Naive thymus-derived CD8-positive, alpha-beta T cell (primary cell): ENCODE data around the gene PRG3. TPM values are rescaled to one million over a fixed set of nuclear protein-coding genes. Genes with fewer than 3 reads are reported as not detected.
A peak's percentile ranks its signal among the peaks of the same experiment; 100 is the strongest.

Experiments used
- ATAC-seq, 2 donors: fragments of 150-1000 bp; cut with Tn5 transposase in 1 of 2; sonication (Bioruptor Pico), chemical (Tn5 transposase) in 1 of 2; 1 replicate in 1 of 2; 2 replicates in 1 of 2; pipeline ENCODE4 v1.10.0; 2021; ENCODE audit warnings: mild to moderate bottlenecking in 2 of 2, moderate library complexity in 2 of 2
- POLR2A ChIA-PET: fragments of 350-600 bp; sonication (Branson Sonifier 250); formaldehyde crosslinking; loops from one replicate; lab custom pipeline; 2021; ENCODE audit warnings: antibody characterized with exemption; lab: Charles Lee
- DNase-seq, 10 donors: peaks; one replicate each; pipeline versions ENCODE4 v3.0.0 to v3.0.0-alpha.2; 2020 to 2022
- H3K27ac Mint-ChIP-seq, 10 donors: one replicate each; pipeline ENCODE4 v1.8.0; 2020 to 2022; ENCODE audit warnings: mild to moderate bottlenecking in 10 of 10, mixed read lengths in 10 of 10, moderate library complexity in 4 of 10, inconsistent platforms in 1 of 10
- H3K27me3 Mint-ChIP-seq, 5 donors: one replicate each; pipeline ENCODE4 v1.8.0; 2021 to 2022; ENCODE audit warnings: mixed read lengths in 5 of 5
- H3K36me3 Mint-ChIP-seq, 3 donors: one replicate each; pipeline ENCODE4 v1.8.0; 2020 to 2022; ENCODE audit warnings: mixed read lengths in 3 of 3, mild to moderate bottlenecking in 2 of 3, inconsistent platforms in 1 of 3
- H3K4me1 Mint-ChIP-seq, 4 donors: one replicate each; pipeline ENCODE4 v1.8.0; 2021 to 2022; ENCODE audit warnings: mixed read lengths in 4 of 4
- H3K4me3 Mint-ChIP-seq, 10 donors: one replicate each; pipeline ENCODE4 v1.8.0; 2020 to 2022; ENCODE audit warnings: mild to moderate bottlenecking in 10 of 10, mixed read lengths in 10 of 10, moderate library complexity in 6 of 10, inconsistent platforms in 1 of 10
- H3K9me3 Mint-ChIP-seq, 9 donors: one replicate each; pipeline ENCODE4 v1.8.0; 2020 to 2022; ENCODE audit warnings: mixed read lengths in 9 of 9, mild to moderate bottlenecking in 3 of 9, inconsistent platforms in 1 of 9, moderate library complexity in 1 of 9
- polyA plus RNA-seq, 3 donors: library from polyadenylated mRNA; unstranded; fragments of 300-500 nt; fragmentation: Illumina TruSeq; gene quantifications; one replicate each; pipeline ENCODE4 v1.2.3, GENCODE V29; 2021
- total RNA-seq, 8 experiments: library from RNA in 2 of 8; stranded (reverse) in 2 of 8; gene quantifications; one replicate each; pipeline ENCODE4 v1.2.3 and lab custom pipeline; 2021 to 2026

The PRG3 gene, protein sequence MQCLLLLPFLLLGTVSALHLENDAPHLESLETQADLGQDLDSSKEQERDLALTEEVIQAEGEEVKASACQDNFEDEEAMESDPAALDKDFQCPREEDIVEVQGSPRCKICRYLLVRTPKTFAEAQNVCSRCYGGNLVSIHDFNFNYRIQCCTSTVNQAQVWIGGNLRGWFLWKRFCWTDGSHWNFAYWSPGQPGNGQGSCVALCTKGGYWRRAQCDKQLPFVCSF
- not detected for total RNA-seq
- polyA plus RNA-seq = not detected
- 0 to 0.17 (median 0) reads per million in 6 experiments for total RNA-seq (lab: John Stamatoyannopoulos, UW)

DNA sequence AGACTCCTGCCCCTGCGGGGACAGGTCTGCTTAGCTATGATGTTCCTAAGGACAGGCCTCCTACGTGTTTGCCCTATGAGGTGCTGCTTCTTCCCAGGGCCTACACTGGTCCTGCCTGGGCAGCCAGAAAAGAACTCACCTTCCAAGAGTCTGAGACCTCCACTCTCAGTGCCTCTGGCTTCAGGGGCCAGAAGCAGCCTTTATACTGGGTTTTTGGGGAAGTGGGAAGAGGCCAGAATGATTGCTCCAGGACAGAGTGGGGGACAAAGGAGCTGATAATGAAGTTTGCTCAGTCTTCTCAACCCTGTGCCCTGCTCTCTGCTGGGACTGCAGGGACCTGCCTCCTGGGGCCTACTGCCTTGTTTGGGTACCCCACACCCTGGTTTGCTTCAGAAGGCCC, at the start of gene PRG3:
Gene PRG3, minus strand, starts transcription at position 176 of the 400 bp plus-strand sequence. CDS start 442 bp downstream, outside the sequence.
- peak within 1 kb of the TSS in 1 of 10 donors; percentile 59 for H3K27ac Mint-ChIP-seq
- peaks cover 6 to 40% (median 15%) of the 10 kb centered on the region in 5 donors for H3K27me3 Mint-ChIP-seq
- ATAC-seq (no peak), DNase-seq (no peak)
- H3K9me3 Mint-ChIP-seq = peaks cover 0 to 2% (median 0%) of the 10 kb centered on the region in 9 donors
- H3K4me1 Mint-ChIP-seq = no peaks in the 10 kb centered on the region
- H3K4me3 Mint-ChIP-seq = no peak within 1 kb of the TSS
- H3K36me3 Mint-ChIP-seq = no peaks in the 10 kb centered on the region
- POLR2A ChIA-PET = no interaction called here

DNA sequence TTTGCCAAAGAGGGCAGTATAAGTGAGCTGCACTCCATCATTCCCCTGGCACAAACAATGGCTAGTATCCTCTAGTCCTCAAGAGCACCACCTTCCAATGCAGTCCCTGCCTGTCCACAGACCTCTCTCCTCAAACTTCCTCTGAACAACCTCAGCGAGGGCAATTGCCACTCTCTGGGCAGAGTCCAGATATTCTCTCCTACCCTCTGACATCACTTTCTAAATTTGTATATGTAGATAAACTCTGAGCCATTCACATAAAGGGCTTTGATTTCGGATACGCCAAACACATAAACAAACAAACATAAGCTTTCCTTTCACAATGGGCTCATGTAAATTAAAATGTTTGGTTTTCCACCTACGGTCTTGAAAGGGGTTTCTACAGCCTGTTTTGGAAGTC, 49.0 kb upstream of the PRG3 start:
- H3K27me3 Mint-ChIP-seq = no peaks in the 10 kb centered on the region
- H3K4me3 Mint-ChIP-seq = peak overlapping the region in 1 of 10 donors; percentile 34
- POLR2A ChIA-PET = no interaction called here
- peak overlapping the region in 2 of 10 donors; percentile 41 to 56 for H3K27ac Mint-ChIP-seq
- no peaks in the 10 kb centered on the region for H3K36me3 Mint-ChIP-seq
- no peak for DNase-seq
- peaks cover 10 to 29% (median 28%) of the 10 kb centered on the region in 4 donors for H3K4me1 Mint-ChIP-seq
- no peak for ATAC-seq
- H3K9me3 Mint-ChIP-seq = no peaks in the 10 kb centered on the region

DNA sequence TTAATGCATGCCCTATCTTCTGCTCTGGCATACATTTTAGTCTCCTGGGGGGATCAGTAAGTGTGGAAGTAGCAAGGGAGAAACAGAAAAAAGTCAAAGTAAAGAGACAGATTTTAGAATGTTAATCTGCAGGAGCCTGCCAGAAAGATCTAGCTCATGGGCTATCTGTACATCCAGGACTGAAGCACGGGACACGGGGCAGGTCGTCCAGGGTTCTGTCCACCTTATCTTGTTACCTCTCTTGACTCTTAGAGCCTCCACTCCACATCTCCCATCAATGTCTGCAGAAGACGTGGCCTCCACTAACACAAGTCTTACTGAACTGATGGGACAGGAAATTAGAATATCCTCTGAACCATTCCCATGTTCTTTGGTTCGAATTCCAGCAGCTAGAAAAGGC, 47.7 kb upstream of the PRG3 start:
- H3K4me1 Mint-ChIP-seq = peaks cover 17 to 42% (median 41%) of the 10 kb centered on the region in 4 donors

DNA sequence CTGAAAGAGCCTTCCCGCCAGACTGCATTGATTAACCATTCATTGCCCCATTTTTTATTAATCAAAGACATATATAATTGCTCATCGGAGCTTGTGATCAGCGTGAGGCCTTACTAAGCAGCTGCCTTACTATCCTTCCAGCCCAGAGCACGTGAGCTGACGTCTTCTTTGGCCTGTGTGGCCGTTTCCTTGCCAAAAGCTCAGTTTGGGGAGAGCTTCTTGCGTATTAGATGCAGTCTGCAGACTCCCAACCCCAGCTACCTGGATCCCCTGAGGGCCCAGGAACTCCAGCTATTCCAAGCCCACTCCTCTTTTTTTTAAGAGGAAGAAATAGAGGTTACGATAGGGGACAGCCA, 46.8 kb upstream of the PRG3 start:
- Mint-ChIP-seq H3K4me1 (peaks cover 19 to 51% (median 46%) of the 10 kb centered on the region in 4 donors), H3K27ac (peak overlapping the region in 9 of 10 donors; percentile 86 to 96 (median 93)), H3K27me3 (no peaks in the 10 kb centered on the region), H3K9me3 (no peaks in the 10 kb centered on the region), H3K36me3 (peaks cover 0 to 8% (median 0%) of the 10 kb centered on the region in 3 donors), H3K4me3 (peak overlapping the region; percentile 80 to 92 (median 88))
- DNase-seq = no peak
- no peak for ATAC-seq
- POLR2A ChIA-PET = no interaction called here

More for the DNA sequence above, 47.7 kb upstream of the PRG3 start:
- no peak for ATAC-seq
- H3K27me3 Mint-ChIP-seq = no peaks in the 10 kb centered on the region
- H3K36me3 Mint-ChIP-seq = peaks cover 0 to 1% (median 0%) of the 10 kb centered on the region in 3 donors
- DNase-seq = no peak
- no peak overlapping the region for H3K4me3 Mint-ChIP-seq
- POLR2A ChIA-PET = no interaction called here
- H3K9me3 Mint-ChIP-seq = no peaks in the 10 kb centered on the region
- no peak overlapping the region for H3K27ac Mint-ChIP-seq

DNA sequence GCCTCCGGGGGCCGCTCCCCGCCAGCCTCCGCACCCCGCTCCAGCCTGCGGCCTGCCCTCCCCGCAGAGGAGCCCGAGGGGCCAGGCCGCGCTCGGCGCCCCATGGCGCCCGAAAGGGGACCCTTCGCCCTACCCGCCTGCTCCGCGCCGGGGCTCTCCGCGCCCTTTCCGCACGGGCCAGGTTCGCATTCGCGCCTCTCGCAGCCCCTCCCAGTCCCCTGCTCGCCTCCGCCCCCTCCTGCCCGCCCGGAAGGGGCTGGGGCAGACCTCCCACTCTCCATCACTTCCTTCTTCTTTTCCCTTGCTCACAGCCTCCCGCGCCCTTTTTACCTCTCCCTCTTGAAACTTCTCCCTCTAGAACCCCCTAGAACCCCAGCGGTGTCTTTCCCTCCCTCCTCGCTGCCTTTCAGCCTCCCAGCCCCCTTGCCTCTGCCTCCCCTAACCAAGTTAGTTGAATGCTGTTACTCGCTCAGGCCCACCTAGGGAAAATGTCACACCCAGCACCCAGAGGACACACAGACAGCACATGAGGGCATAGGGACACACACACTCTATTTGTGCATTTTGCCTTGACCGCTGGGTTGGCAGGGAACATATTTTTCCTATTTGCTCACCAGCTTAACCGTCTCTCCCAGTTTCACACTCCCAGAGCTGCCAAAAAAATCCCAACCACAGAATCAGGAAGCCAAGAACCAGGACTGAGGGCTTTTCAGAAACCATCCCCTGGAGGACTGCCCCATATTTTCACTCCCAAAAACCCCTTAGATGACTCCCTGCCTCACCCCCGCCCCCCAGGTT, 46.2 kb upstream of the PRG3 start, which contains the start of gene SLC43A3:
Gene SLC43A3, minus strand, starts transcription at position 193 of the 798 bp plus-strand sequence. CDS start 949 bp downstream, outside the sequence.
- Mint-ChIP-seq H3K4me3 (peak within 1 kb of the TSS; percentile 80 to 92 (median 88)), H3K4me1 (peaks cover 20 to 54% (median 50%) of the 10 kb centered on the region in 4 donors), H3K36me3 (peaks cover 0 to 12% (median 0%) of the 10 kb centered on the region in 3 donors), H3K9me3 (no peaks in the 10 kb centered on the region), H3K27me3 (no peaks in the 10 kb centered on the region), H3K27ac (peak within 1 kb of the TSS; percentile 86 to 96 (median 92))
- DNase-seq = peak; percentile 20 to 75 (median 46)
- POLR2A ChIA-PET = interaction anchor here (0.6 to 1.2 kb wide), 2 partner anchors 78 to 92 kb away, joined by 3 to 4 read pairs; partner anchors contain the start of gene SSRP1
- peak; percentile 35 to 60 for ATAC-seq

DNA sequence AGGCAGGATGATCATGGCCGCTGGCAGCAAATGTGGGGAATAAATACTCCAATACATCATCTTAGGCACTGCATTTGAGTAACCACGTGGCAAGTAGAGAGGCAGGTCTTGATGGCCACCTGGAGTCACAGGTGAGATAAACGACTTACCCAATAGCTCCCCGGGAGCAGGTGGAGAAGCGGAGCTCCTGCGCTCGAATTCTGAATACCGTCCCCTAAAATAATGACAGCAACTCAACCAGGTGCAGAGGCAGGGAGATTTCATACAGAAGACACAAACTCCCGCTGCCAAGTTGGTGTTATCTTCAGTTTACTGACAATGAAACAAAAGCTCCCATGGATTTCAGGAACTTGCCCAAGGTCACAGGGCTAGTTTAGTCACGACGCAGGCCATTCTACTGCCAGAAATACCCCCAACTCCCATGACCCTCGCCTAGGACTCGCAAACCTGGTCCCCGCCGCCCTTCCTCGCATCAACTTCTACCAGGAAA, 45.5 kb upstream of the PRG3 start:
- Mint-ChIP-seq H3K27ac (peak overlapping the region; percentile 81 to 96 (median 90)), H3K4me3 (peak overlapping the region; percentile 80 to 92 (median 88)), H3K9me3 (no peaks in the 10 kb centered on the region), H3K4me1 (peaks cover 20 to 55% (median 54%) of the 10 kb centered on the region in 4 donors), H3K36me3 (peaks cover 0 to 15% (median 4%) of the 10 kb centered on the region in 3 donors), H3K27me3 (no peaks in the 10 kb centered on the region)
- POLR2A ChIA-PET = interaction anchor here (0.6 to 1.2 kb wide), 2 partner anchors 77 to 91 kb away, joined by 3 to 4 read pairs; partner anchors contain the start of gene SSRP1
- ATAC-seq (no peak), DNase-seq (peak in 1 of 10 donors; percentile 1)

DNA sequence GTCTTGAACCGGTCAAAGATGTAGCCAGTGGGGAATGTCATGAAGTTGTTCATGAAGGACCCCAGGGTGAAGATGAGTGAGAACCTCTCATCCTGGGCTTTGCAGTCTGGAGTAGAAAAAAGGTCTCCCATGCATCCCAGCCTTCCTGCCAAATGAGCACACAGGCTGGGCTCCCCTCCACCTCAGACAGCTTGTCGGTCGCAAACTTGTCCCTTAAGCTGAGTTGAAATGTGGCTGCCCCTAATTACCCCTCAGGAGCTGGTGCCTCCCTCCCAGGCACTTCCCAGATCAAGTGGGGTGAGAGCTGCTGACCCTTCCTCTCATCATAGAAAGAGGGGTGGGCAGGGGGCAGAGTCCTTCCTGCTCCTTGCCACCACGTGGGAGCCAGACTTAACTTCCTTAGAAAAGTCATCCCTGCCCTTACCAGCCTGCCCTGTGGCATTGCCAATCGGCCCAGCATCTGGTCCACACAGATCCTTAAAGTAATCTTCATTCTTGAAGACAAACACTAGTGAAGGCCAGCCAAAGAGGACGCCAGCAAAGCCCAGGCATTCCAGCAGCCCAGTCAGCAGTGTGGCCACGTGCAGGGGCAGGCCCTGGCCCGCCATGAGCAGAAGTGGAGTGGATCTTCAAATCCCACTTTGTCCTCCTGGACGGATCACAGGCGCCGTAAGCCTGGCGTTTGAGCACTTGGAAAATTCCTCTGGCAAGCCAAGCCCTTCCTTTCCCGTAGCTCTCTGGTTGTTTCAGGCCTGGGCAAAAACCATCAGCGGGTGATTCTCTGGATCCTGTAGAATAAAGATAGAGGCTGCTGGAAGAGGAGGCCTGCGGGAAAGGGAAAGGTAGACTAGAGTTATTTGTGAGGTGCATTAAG, 44.9 kb upstream of the PRG3 start:
- ATAC-seq = no peak
- Mint-ChIP-seq H3K4me1 (peaks cover 20 to 55% (median 54%) of the 10 kb centered on the region in 4 donors), H3K27me3 (no peaks in the 10 kb centered on the region), H3K36me3 (peaks cover 0 to 17% (median 4%) of the 10 kb centered on the region in 3 donors), H3K4me3 (peak overlapping the region; percentile 80 to 92 (median 88)), H3K9me3 (no peaks in the 10 kb centered on the region), H3K27ac (peak overlapping the region; percentile 81 to 97 (median 93))
- no peak for DNase-seq
- POLR2A ChIA-PET = interaction anchor here (0.6 to 1.2 kb wide), 2 partner anchors 89 to 91 kb away, joined by 4 to 5 read pairs; partner anchors contain the start of gene SSRP1

DNA sequence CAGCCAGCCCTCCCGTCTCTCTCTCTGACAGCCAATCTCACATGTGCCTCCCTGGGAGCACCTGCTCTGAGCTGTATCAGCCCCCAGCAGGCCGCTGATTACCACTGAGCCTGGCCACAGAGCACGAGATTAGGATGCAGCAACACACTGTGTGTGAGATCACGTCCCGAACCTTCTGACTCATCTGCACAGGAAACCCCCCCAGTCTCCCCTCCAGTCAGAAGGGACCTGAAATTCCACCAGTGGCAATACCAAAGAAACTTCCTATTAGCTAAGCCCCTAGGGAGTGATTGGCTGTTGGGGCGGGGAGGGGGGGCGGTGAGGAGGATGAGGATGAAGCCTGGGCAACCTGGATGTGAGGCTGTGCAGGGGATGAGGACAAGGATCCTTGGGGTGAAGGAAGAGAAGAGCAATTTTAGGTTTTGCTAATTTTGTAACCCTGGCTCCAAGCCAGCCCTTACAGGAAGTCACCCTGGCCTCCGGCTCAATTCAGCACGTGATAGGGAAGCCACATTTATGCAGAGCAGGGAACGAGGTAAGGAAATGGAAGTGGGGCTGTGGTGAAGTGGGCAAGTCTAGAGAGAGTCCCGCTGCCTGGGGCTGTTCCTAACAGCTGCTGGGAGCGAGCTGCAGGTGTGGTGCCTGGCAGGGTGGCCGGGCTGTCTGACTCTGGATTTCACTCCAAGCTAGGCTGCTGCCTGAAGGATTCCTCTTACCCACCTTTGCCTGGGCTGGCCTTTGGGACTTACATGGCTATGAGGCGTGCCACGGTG, 44.0 kb upstream of the PRG3 start:
- Mint-ChIP-seq H3K9me3 (no peaks in the 10 kb centered on the region), H3K27ac (peak overlapping the region; percentile 82 to 97 (median 93)), H3K4me3 (peak overlapping the region; percentile 61 to 88 (median 84)), H3K4me1 (peaks cover 20 to 55% (median 54%) of the 10 kb centered on the region in 4 donors), H3K27me3 (no peaks in the 10 kb centered on the region), H3K36me3 (peaks cover 0 to 19% (median 7%) of the 10 kb centered on the region in 3 donors)
- peak; percentile 41 to 89 (median 69) for DNase-seq
- ATAC-seq = peak; percentile 89 to 92
- POLR2A ChIA-PET = interaction anchor here (0.6 kb wide), 1 partner anchor 88 kb away, joined by 5 read pairs; no protein-coding TSS in a partner anchor

DNA sequence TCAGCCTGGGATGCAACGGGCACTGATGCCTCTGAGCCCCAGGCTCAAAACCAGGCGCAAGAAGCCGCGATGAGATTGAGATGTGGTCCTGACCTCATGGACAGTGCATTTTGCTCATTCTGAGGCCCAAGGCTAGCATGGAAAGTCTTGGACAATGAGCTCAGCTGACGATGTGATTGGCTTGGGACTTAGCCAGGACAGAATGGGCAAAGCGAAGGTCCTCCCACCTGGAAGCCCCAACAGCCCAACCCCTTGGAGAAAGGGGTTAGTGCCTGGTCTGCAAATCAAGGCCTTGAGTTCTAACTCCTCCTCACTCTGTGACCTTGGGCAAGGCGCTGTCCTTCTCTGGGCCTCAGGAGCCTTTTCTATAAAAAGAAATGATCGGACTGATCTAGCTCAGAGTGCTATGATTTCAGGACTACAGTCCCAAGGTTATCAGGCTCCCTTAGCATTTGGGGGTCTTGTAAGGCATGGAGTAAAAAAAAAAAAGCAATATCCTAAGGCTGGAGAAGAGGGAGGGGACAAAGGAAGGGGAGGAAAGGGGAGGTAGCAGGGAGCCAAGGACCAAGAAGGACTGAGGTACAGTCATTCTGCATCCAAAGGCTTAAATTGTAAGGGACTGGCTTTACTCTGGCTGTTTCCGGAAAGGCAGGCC, 43.3 kb upstream of the PRG3 start:
- DNase-seq (no peak), ATAC-seq (no peak)
- Mint-ChIP-seq H3K4me3 (peak overlapping the region; percentile 61 to 88 (median 84)), H3K27me3 (no peaks in the 10 kb centered on the region), H3K4me1 (peaks cover 20 to 55% (median 54%) of the 10 kb centered on the region in 4 donors), H3K27ac (peak overlapping the region; percentile 82 to 97 (median 93)), H3K36me3 (peaks cover 0 to 20% (median 7%) of the 10 kb centered on the region in 3 donors), H3K9me3 (no peaks in the 10 kb centered on the region)
- POLR2A ChIA-PET = no interaction called here

DNA sequence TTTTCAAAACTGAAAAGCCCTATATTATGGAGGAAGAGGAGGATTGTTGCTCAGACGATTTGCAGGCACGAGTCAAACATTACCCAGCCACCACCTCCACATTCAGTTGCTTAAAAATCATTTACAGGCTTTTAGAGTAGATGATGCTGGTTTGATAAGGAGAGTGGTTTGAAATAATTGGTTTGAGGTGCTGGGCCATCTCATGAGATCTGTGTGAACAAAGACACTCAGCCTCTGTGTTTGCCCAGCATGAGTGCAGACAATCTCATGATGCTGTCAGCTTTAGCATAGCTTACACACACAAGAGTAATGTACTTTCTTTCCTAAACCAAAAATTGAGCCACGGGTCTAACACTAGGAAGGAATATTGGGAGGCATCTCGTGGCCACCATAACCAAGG, 41.7 kb upstream of the PRG3 start:
- H3K27ac Mint-ChIP-seq = peak overlapping the region in 6 of 10 donors; percentile 23 to 97 (median 54)
- H3K4me3 Mint-ChIP-seq = peak overlapping the region in 3 of 10 donors; percentile 4 to 41 (median 10)
- H3K36me3 Mint-ChIP-seq = peaks cover 0 to 30% (median 8%) of the 10 kb centered on the region in 3 donors
- H3K4me1 Mint-ChIP-seq = peaks cover 20 to 54% (median 52%) of the 10 kb centered on the region in 4 donors
- POLR2A ChIA-PET = no interaction called here
- H3K9me3 Mint-ChIP-seq = no peaks in the 10 kb centered on the region
- DNase-seq (no peak), ATAC-seq (no peak)
- no peaks in the 10 kb centered on the region for H3K27me3 Mint-ChIP-seq
